H9 (cell line): ENCODE measurements around the gene SMG7. TPM values are rescaled to one million over a fixed set of nuclear protein-coding genes. Genes with fewer than 3 reads are reported as not detected.

Experiments used
- DNase-seq: peaks from one replicate; pipeline ENCODE4 v3.0.0-alpha.2; 2017
- H2AFZ ChIP-seq: one replicate; pipeline ENCODE4 v1.6.1; 2013; ENCODE audit warnings: mild to moderate bottlenecking, low read length, control low read depth, moderate library complexity
- H2AK5ac ChIP-seq: 2 replicates; pipeline ENCODE4 v1.6.1; 2013; ENCODE audit warnings: low read length, control low read depth, mixed read lengths; ENCODE audit not compliant: insufficient read length
- H2BK120ac ChIP-seq: one replicate; pipeline ENCODE4 v1.6.1; 2013; ENCODE audit warnings: low read depth, mild to moderate bottlenecking, low read length, control low read depth, inconsistent platforms; ENCODE audit not compliant: poor library complexity, severe bottlenecking
- H2BK12ac ChIP-seq: 2 replicates; pipeline ENCODE4 v1.6.1; 2013; ENCODE audit warnings: low read length, control low read depth, mixed read lengths, low read depth; ENCODE audit not compliant: insufficient read length
- H2BK15ac ChIP-seq: 2 replicates; pipeline ENCODE4 v1.6.1; 2013; ENCODE audit warnings: low read depth, low read length, control low read depth
- H2BK20ac ChIP-seq: one replicate; pipeline ENCODE4 v1.6.1; 2013; ENCODE audit warnings: low read depth, mild to moderate bottlenecking, low read length, control low read depth, inconsistent platforms; ENCODE audit not compliant: poor library complexity, severe bottlenecking
- H2BK5ac ChIP-seq: 2 replicates; pipeline ENCODE4 v1.6.1; 2013; ENCODE audit warnings: low read length, control low read depth, mixed read lengths; ENCODE audit not compliant: insufficient read length
- H3K14ac ChIP-seq: 2 replicates; pipeline ENCODE4 v1.6.1; 2013; ENCODE audit warnings: low read length, control low read depth; ENCODE audit not compliant: insufficient read depth
- H3K18ac ChIP-seq: 2 replicates; pipeline ENCODE4 v1.6.1; 2013; ENCODE audit warnings: low read depth, mild to moderate bottlenecking, mixed read lengths, low read length, control low read depth; ENCODE audit not compliant: insufficient read length
- H3K23ac ChIP-seq: 2 replicates; pipeline ENCODE4 v1.6.1; 2013; ENCODE audit warnings: low read length, control low read depth, mixed read lengths, low read depth; ENCODE audit not compliant: insufficient read length
- H3K23me2 ChIP-seq: 2 replicates; pipeline ENCODE4 v1.6.1; 2013; ENCODE audit warnings: low read depth, mild to moderate bottlenecking, mixed read lengths, low read length, control low read depth; ENCODE audit not compliant: insufficient read length, poor library complexity, severe bottlenecking
- H3K27ac ChIP-seq: 2 replicates; pipeline ENCODE4 v1.5.1; 2013; ENCODE audit warnings: low read length, control low read depth, mixed read lengths, low read depth; ENCODE audit not compliant: insufficient read length
- H3K27me3 ChIP-seq: 2 replicates; pipeline ENCODE4 v1.6.1; 2013; ENCODE audit warnings: low read length, control low read depth, inconsistent platforms; ENCODE audit not compliant: insufficient read depth
- H3K4ac ChIP-seq: 2 replicates; pipeline ENCODE4 v1.6.1; 2013; ENCODE audit warnings: low read depth, mild to moderate bottlenecking, control low read depth, inconsistent platforms, low read length, moderate library complexity
- H3K4me1 ChIP-seq: 2 replicates; pipeline ENCODE4 v1.6.1; 2013; ENCODE audit warnings: low read length, control low read depth, inconsistent platforms; ENCODE audit not compliant: insufficient read depth
- H3K4me2 ChIP-seq: 2 replicates; pipeline ENCODE4 v1.6.1; 2013; ENCODE audit warnings: low read length, control low read depth, mixed read lengths; ENCODE audit not compliant: insufficient read length, insufficient read depth
- H3K56ac ChIP-seq: 2 replicates; pipeline ENCODE4 v1.6.1; 2013; ENCODE audit warnings: low read depth, mild to moderate bottlenecking, mixed read lengths, low read length, control low read depth; ENCODE audit not compliant: insufficient read length
- H3K79me1 ChIP-seq: 2 replicates; pipeline ENCODE4 v1.6.1; 2013; ENCODE audit warnings: low read depth, mild to moderate bottlenecking, moderate library complexity, low read length, control low read depth, inconsistent platforms; ENCODE audit not compliant: insufficient read depth, poor library complexity, severe bottlenecking
- H3K79me2 ChIP-seq: 2 replicates; pipeline ENCODE4 v1.6.1; 2013; ENCODE audit warnings: low read length, control low read depth, inconsistent platforms; ENCODE audit not compliant: insufficient read depth
- H3K9ac ChIP-seq: 2 replicates; pipeline ENCODE4 v1.6.1; 2013; ENCODE audit warnings: low read length, control low read depth, mixed read lengths; ENCODE audit not compliant: insufficient read length; ENCODE audit errors: extremely low read depth
- H3K9me3 ChIP-seq: one replicate; pipeline ENCODE4 v1.6.1; 2013; ENCODE audit warnings: low read depth, low read length, inconsistent platforms; ENCODE audit not compliant: control insufficient read depth
- H3T11ph ChIP-seq: one replicate; pipeline ENCODE4 v1.6.1; 2013; ENCODE audit warnings: mild to moderate bottlenecking, low read length, control low read depth, inconsistent platforms
- H4K20me1 ChIP-seq: one replicate; pipeline ENCODE4 v1.6.1; 2013; ENCODE audit not compliant: control insufficient read depth, insufficient read length, insufficient read depth
- H4K5ac ChIP-seq: 2 replicates; pipeline ENCODE4 v1.6.1; 2013; ENCODE audit warnings: low read depth, mild to moderate bottlenecking, mixed read lengths, low read length, control low read depth; ENCODE audit not compliant: insufficient read length
- H4K8ac ChIP-seq: replicated peaks from 2 replicates; pipeline ENCODE4 v1.6.1; 2013; ENCODE audit warnings: low read length, control low read depth, mixed read lengths, low read depth; ENCODE audit not compliant: insufficient read length
- H4K91ac ChIP-seq: 2 replicates; pipeline ENCODE4 v1.6.1; 2013; ENCODE audit warnings: low read depth, mild to moderate bottlenecking, moderate library complexity, mixed read lengths, low read length, control low read depth; ENCODE audit not compliant: insufficient read length
- H3K27ac Mint-ChIP-seq, 3 experiments: 2 replicates in 2 of 3; 3 replicates in 1 of 3; pipeline ENCODE4 v1.8.0; 2020 to 2021; ENCODE audit warnings: mixed read lengths in 3 of 3, mild to moderate bottlenecking in 1 of 3, moderate library complexity in 1 of 3
- H3K27me3 Mint-ChIP-seq: 2 replicates; pipeline ENCODE4 v1.8.0; 2021; ENCODE audit warnings: low read depth, mild to moderate bottlenecking, moderate library complexity, mixed read lengths
- H3K36me3 Mint-ChIP-seq, 3 experiments: 2 replicates in 2 of 3; 3 replicates in 1 of 3; pipeline ENCODE4 v1.8.0; 2020 to 2021; ENCODE audit warnings: low read depth in 3 of 3, mixed read lengths in 3 of 3; ENCODE audit not compliant: insufficient read depth in 1 of 3
- H3K4me1 Mint-ChIP-seq, 2 experiments: 2 replicates each; pipeline ENCODE4 v1.8.0; 2020; ENCODE audit warnings: mixed read lengths in 2 of 2
- H3K4me3 Mint-ChIP-seq, 2 experiments: 2 replicates in 1 of 2; 3 replicates in 1 of 2; pipeline ENCODE4 v1.8.0; 2020 to 2021; ENCODE audit warnings: mild to moderate bottlenecking in 2 of 2, mixed read lengths in 2 of 2, moderate library complexity in 1 of 2
- H3K9me3 Mint-ChIP-seq, 2 experiments: 2 replicates in 1 of 2; 3 replicates in 1 of 2; pipeline ENCODE4 v1.8.0; 2020; ENCODE audit warnings: mild to moderate bottlenecking in 2 of 2, mixed read lengths in 2 of 2, moderate library complexity in 1 of 2
- CTCF ChIP-seq: fragments of 200-600 bp; sonication (generic); conservative IDR thresholded peaks from 3 replicates; pipeline ENCODE4 v1.8.0; 2021; ENCODE audit warnings: antibody characterized with exemption, mild to moderate bottlenecking
- WGBS: extraction: QIAGEN DNeasy Blood & Tissue Kit; methylation state at CpG from one replicate; pipeline ENCODE4 v1.1.7; 2013; ENCODE audit warnings: missing lambda C conversion rate, low lambda C conversion rate, mixed read lengths; ENCODE audit not compliant: insufficient read length; ENCODE audit errors: extremely low coverage; 5-methylcytosine and 5-hydroxymethylcytosine counted together
- total RNA-seq: library from RNA; stranded (reverse); gene quantifications from 2 replicates; pipeline ENCODE4 v1.2.1, GENCODE V29; 2021

The SMG7 gene
- total RNA-seq, 1 experiment from 2014 or later = 77.0 TPM

DNA sequence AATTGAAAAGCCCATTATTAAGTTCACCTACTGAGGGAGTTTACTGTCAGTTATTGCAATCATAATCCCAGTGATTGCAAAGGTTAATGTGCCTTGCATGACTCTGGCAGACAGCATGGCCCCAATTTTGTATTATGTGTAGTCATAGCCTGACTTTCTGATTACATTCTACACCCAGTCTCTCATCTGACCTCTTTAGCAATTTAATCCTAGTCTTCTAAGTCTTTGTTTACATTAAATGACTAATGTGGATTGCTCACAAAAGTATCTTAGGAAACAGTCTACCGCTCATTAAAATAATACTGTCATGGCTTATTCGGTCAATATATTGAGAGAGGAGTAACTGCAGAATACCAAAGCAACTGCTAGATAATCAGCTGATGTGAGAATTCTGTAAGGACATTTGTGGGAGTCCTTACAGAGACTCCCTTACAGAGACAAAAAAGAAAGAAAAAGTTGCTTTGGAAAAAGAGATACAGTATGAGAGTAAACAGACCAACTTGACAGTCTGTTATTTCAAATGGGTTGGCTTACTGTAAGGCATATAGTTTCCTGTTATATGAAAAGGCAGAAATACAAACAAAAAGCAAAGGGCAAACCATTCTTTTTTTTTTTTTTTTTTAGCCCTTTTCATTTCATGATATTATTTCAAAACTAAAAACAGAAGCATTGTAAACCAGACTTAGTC, 42.8 kb downstream of the SMG7 start:
- no peak overlapping the region for H4K91ac ChIP-seq
- H3K4me2 ChIP-seq = no peak overlapping the region
- H2BK12ac ChIP-seq = no peak overlapping the region
- H2BK120ac ChIP-seq = no peak overlapping the region
- DNase-seq = no peak
- no peaks in the 10 kb centered on the region for H3K23me2 ChIP-seq
- no peak overlapping the region for H3K9ac ChIP-seq
- H3K9me3 ChIP-seq = no peaks in the 10 kb centered on the region
- no peak overlapping the region for H3K14ac ChIP-seq
- H3K4me1 ChIP-seq = peaks cover 2% of the 10 kb centered on the region; the same call in 1 of the 2 replicates
- no peak overlapping the region for H3K18ac ChIP-seq
- Mint-ChIP-seq H3K27me3 (no peaks in the 10 kb centered on the region), H3K4me3 (no peak overlapping the region), H3K4me1 (peaks cover 17 to 24% of the 10 kb centered on the region in 2 experiments), H3K9me3 (no peaks in the 10 kb centered on the region), H3K36me3 (peaks cover 3 to 34% (median 27%) of the 10 kb centered on the region in 3 experiments; a peak in 6 of 7 replicates), H3K27ac (peak overlapping the region in 1 of 3 experiments; percentile 12; a peak in 1 of 7 replicates)
- H4K5ac ChIP-seq = no peak overlapping the region
- H2AFZ ChIP-seq = no peak overlapping the region
- WGBS = no CpG with 5 or more reads among the region's 2 CpGs
- peaks cover 2% of the 10 kb centered on the region; the same call in 1 of the 2 replicates for H3K79me2 ChIP-seq
- no peak overlapping the region for H3K23ac ChIP-seq
- no peak overlapping the region for H2BK20ac ChIP-seq
- H3K56ac ChIP-seq = no peak overlapping the region
- H3T11ph ChIP-seq = no peak overlapping the region
- H4K8ac ChIP-seq = no peak overlapping the region
- H2AK5ac ChIP-seq = no peak overlapping the region
- no peaks in the 10 kb centered on the region for H3K27me3 ChIP-seq
- no peak overlapping the region for H2BK5ac ChIP-seq
- H3K4ac ChIP-seq = no peak overlapping the region
- no peak overlapping the region for H3K27ac ChIP-seq
- no peak for TF ChIP-seq CTCF
- no peaks in the 10 kb centered on the region for H4K20me1 ChIP-seq
- peaks cover 2% of the 10 kb centered on the region for H3K79me1 ChIP-seq
- no peak overlapping the region for H2BK15ac ChIP-seq
